GM12878 (cell line): ENCODE measurements around the gene ADAMTSL2. TPM values are rescaled to one million over a fixed set of nuclear protein-coding genes. Genes with fewer than 3 reads are reported as not detected.

Source experiments
- ATAC-seq: fragments of 200-7000 bp; cut with Tn5 transposase; 3 replicates; pipeline ENCODE4 v1.9.1; 2020; ENCODE audit warnings: mild to moderate bottlenecking, moderate library complexity
- BruUV-seq: library from RNA; stranded (reverse); fragments of 400-500 nt; replicated peaks from 2 replicates; lab custom pipeline; 2021; lab: Mats Ljungman, UMichigan
- CTCF ChIA-PET: fragments of 300-600 bp; sonication (Branson Sonifier 250); formaldehyde crosslinking; extraction: SDS; loops from one replicate; lab custom pipeline; 2021; ENCODE audit warnings: inconsistent platforms; lab: Yijun Ruan, JAX
- POLR2A ChIA-PET: fragments of 350-600 bp; formaldehyde crosslinking; extraction: SDS; loops from one replicate; lab custom pipeline; 2021; ENCODE audit warnings: inconsistent platforms; lab: Charles Lee
- RAD21 ChIA-PET: fragments of 300-600 bp; sonication (Branson Sonifier 250); formaldehyde crosslinking; loops from one replicate; lab custom pipeline; 2023; ENCODE audit warnings: antibody characterized with exemption; ENCODE audit not compliant: unreplicated experiment; lab: Charles Lee
- SMC1A ChIA-PET: fragments of 300-600 bp; sonication (Branson Sonifier 250); formaldehyde crosslinking; loops from one replicate; lab custom pipeline; 2023; ENCODE audit not compliant: unreplicated experiment, uncharacterized antibody; lab: Charles Lee
- DNase-seq: peaks from one replicate; pipeline ENCODE4 v3.0.0-alpha.2; 2011; ENCODE audit warnings: low read depth, low spot score
- FAIRE-seq: peaks from 3 replicates; lab custom pipeline; 2011; peaks lifted over from hg19 to GRCh38; lab: Jason Lieb, UNC
- H2AFZ ChIP-seq: 2 replicates; pipeline ENCODE4 v1.6.0; 2011; ENCODE audit warnings: low read depth, low read length, control low read depth; ENCODE audit not compliant: control insufficient read depth
- H3K27ac ChIP-seq: 2 replicates; pipeline ENCODE4 v1.5.1; 2011; ENCODE audit warnings: control low read depth; ENCODE audit not compliant: control insufficient read depth, insufficient read depth
- H3K27me3 ChIP-seq, 2 experiments: replicated peaks in 1 of 2; 2 replicates each; pipeline versions ENCODE4 v1.6.0 to v1.6.1; 2011; ENCODE audit warnings: low read length in 1 of 2; ENCODE audit not compliant: control insufficient read depth in 2 of 2, insufficient read depth in 2 of 2
- H3K36me3 ChIP-seq, 2 experiments: 2 replicates each; pipeline ENCODE4 v1.5.1; 2011; ENCODE audit warnings: low read length in 1 of 2; ENCODE audit not compliant: control insufficient read depth in 2 of 2, insufficient read depth in 2 of 2
- H3K4me1 ChIP-seq: 2 replicates; pipeline ENCODE4 v1.6.1; 2011; ENCODE audit warnings: mild to moderate bottlenecking, low read length, moderate library complexity, mixed read lengths; ENCODE audit not compliant: control insufficient read depth, insufficient read depth
- H3K4me2 ChIP-seq: 2 replicates; pipeline ENCODE4 v1.6.0; 2011; ENCODE audit warnings: control low read depth; ENCODE audit not compliant: control insufficient read depth, insufficient read depth
- H3K4me3 ChIP-seq: fragments of 200-600 bp; sonication (generic); 2 replicates; pipeline ENCODE4 v1.5.1; 2016
- H3K79me2 ChIP-seq: 2 replicates; pipeline ENCODE4 v1.6.0; 2011; ENCODE audit warnings: low read length; ENCODE audit not compliant: control insufficient read depth, insufficient read depth
- H3K9ac ChIP-seq: 2 replicates; pipeline ENCODE4 v1.8.0; 2011; ENCODE audit warnings: low read length, control low read depth, mixed read lengths; ENCODE audit not compliant: control insufficient read depth, insufficient read depth
- H3K9me3 ChIP-seq: replicated peaks from 3 replicates; pipeline ENCODE4 v1.5.1; 2011; ENCODE audit warnings: mild to moderate bottlenecking, low read length; ENCODE audit not compliant: control insufficient read depth, insufficient read depth
- H4K20me1 ChIP-seq: 2 replicates; pipeline ENCODE4 v1.6.0; 2011; ENCODE audit not compliant: control insufficient read depth, insufficient read depth
- CBX3 ChIP-seq: fragments of 200-600 bp; sonication (generic); IDR thresholded peaks from 2 replicates; pipeline ENCODE4 v1.6.1; 2016; ENCODE audit warnings: low read depth, borderline replicate concordance
- CHD1 ChIP-seq: IDR thresholded peaks from 2 replicates; pipeline ENCODE4 v1.6.1; 2012; ENCODE audit warnings: low read depth, low read length, improper control_type of control experiment
- CTCF ChIP-seq, 3 experiments: IDR thresholded peaks in 2 of 3; conservative IDR thresholded peaks in 1 of 3; 2 replicates each; pipeline ENCODE4 v1.5.1; 2011; ENCODE audit warnings: low read depth in 3 of 3, low read length in 3 of 3, mild to moderate bottlenecking in 3 of 3, control low read depth in 2 of 3, moderate library complexity in 2 of 3, inconsistent platforms in 1 of 3, mixed read lengths in 1 of 3; ENCODE audit not compliant: control insufficient read depth in 2 of 3, insufficient read depth in 1 of 3; ENCODE audit errors: extremely low read depth in 1 of 3
- EP300 ChIP-seq, 2 experiments: fragments of 150-350 bp in 1 of 2; IDR thresholded peaks; 2 replicates each; pipeline ENCODE4 v1.6.1; 2011 to 2012; ENCODE audit warnings: low read depth in 2 of 2, low read length in 2 of 2, borderline replicate concordance in 1 of 2, improper control_type of control experiment in 1 of 2, inconsistent platforms in 1 of 2; ENCODE audit not compliant: control insufficient read depth in 1 of 2
- GABPA ChIP-seq: IDR thresholded peaks from 2 replicates; pipeline ENCODE4 v1.6.1; 2014; ENCODE audit warnings: antibody characterized with exemption, low read depth, mild to moderate bottlenecking, inconsistent platforms
- HDGF ChIP-seq: fragments of 450-650 bp; IDR thresholded peaks from 2 replicates; pipeline ENCODE4 v1.6.1; 2016; ENCODE audit warnings: antibody characterized with exemption
- MXI1 ChIP-seq: fragments of 150-350 bp; IDR thresholded peaks from 2 replicates; pipeline ENCODE4 v1.6.1; 2011; ENCODE audit warnings: low read depth, mild to moderate bottlenecking, inconsistent platforms, low read length, improper control_type of control experiment
- ZNF217 ChIP-seq: fragments of 450-650 bp; IDR thresholded peaks from 2 replicates; pipeline ENCODE4 v1.6.1; 2017; ENCODE audit warnings: antibody characterized with exemption, mild to moderate bottlenecking
- WGBS: methylation state at CpG from one replicate; pipeline ENCODE4 v1.1.6; 2016; ENCODE audit warnings: low lambda C conversion rate; ENCODE audit not compliant: insufficient replicate concordance, insufficient coverage; ENCODE audit errors: missing lambda C conversion rate; 5-methylcytosine and 5-hydroxymethylcytosine counted together
- in situ Hi-C: fragments of 300-500 bp; cut with MboI; formaldehyde crosslinking; loops from 9 replicates; pipeline ENCODE4 v1.14.3; 2018; ENCODE audit warnings: mixed read lengths
- intact Hi-C: fragments of 100-400 bp; cut with micrococcal nuclease; formaldehyde crosslinking; loops from one replicate; pipeline ENCODE4 v1.14.2; 2022; ENCODE audit not compliant: unreplicated experiment
- polyA plus RNA-seq, 11 experiments: library from polyadenylated mRNA; depleted of rRNA in 4 of 11; unstranded in 6 of 11; stranded (reverse) in 5 of 11; fragments of >200 nt; fragmentation: Nextera tagmentation in 4 of 11; fragmentation: Illumina TruSeq in 1 of 11; extraction: Ambion mirVana in 4 of 11; extraction: Trizol in 1 of 11; gene quantifications; 1 replicate in 1 of 11; 2 replicates in 10 of 11; pipeline versions ENCODE4 v1.2.1 to v1.2.3, GENCODE V29; 2011 to 2016; ENCODE audit warnings: inconsistent platforms in 2 of 11, missing spikeins in 2 of 11, low read depth in 1 of 11
- total RNA-seq, 4 experiments: library from RNA; depleted of rRNA in 3 of 4; stranded (reverse); fragments of >200 nt in 3 of 4; fragmentation: Illumina TruSeq in 1 of 4; extraction: Trizol in 1 of 4; gene quantifications; 2 replicates each; pipeline versions ENCODE4 v1.2.1 to v1.2.3, GENCODE V29; 2013 to 2021
- TF ChIP-seq, protein P1 (sequence below): fragments of 450-650 bp; IDR thresholded peaks from 2 replicates; pipeline ENCODE4 v1.6.1; 2016; ENCODE audit warnings: mild to moderate bottlenecking, moderate library complexity, borderline replicate concordance

The ADAMTSL2 gene
- total and polyA plus RNA-seq, 10 of the 15 experiments (the other 5 are each of a cell fraction or from before 2014, with no cell fraction given): 0.07 TPM; not detected in 9

GRCh38 chr9:133490865-133491655, 43.4 kb upstream of the ADAMTSL2 start:
- 50% methylated on average over 12 of the region's 12 CpGs for WGBS
- no TSS peak for BruUV-seq
- peaks cover 2% of the 10 kb centered on the region for H3K4me1 ChIP-seq
- no peak overlapping the region for H3K27ac ChIP-seq
- ChIA-PET RAD21 (no interaction called here), SMC1A (no interaction called here), CTCF (interaction anchor here (1.0 kb wide), 1 partner anchor 310 kb away, joined by 3 read pairs; no protein-coding TSS in a partner anchor), POLR2A (interaction anchor here (0.6 kb wide), 1 partner anchor 697 kb away, joined by 10 read pairs; no protein-coding TSS in a partner anchor)
- H3K79me2 ChIP-seq: no peaks in the 10 kb centered on the region
- no peak overlapping the region for H2AFZ ChIP-seq
- no peak for TF ChIP-seq ZNF217
- TF ChIP-seq CBX3: no peak
- TF ChIP-seq HDGF: no peak
- H3K9me3 ChIP-seq: no peaks in the 10 kb centered on the region
- FAIRE-seq (no peak), ATAC-seq (no peak), DNase-seq (no peak)
- in situ Hi-C loops: no loop called here
- no peaks in the 10 kb centered on the region; a peak in 3 of 4 replicates for H3K27me3 ChIP-seq
- no peaks in the 10 kb centered on the region for H4K20me1 ChIP-seq
- no peak overlapping the region for H3K4me3 ChIP-seq
- H3K9ac ChIP-seq: no peak overlapping the region
- H3K4me2 ChIP-seq: no peak overlapping the region
- H3K36me3 ChIP-seq: no peaks in the 10 kb centered on the region
- intact Hi-C loops: no loop called here

DNA sequence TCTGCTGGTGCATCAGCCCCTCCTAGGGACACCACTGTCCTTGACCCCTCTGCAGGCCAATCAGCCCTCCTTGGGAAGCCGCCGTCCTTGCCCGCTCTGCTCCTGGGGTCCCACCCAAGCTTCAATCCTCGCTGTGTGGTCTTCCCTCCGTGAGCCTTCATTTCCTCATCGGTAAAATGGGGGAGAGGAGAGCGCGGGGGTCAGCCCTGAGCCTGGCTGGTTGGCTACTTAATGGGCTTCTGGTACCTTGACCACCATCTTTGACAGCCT, 42.9 kb upstream of the ADAMTSL2 start:
- Histone ChIP-seq H3K9me3 (no peaks in the 10 kb centered on the region), H3K9ac (no peak overlapping the region), H3K27ac (no peak overlapping the region), H3K4me1 (no peaks in the 10 kb centered on the region), H3K4me3 (no peak overlapping the region), H3K79me2 (no peaks in the 10 kb centered on the region), H3K27me3 (no peaks in the 10 kb centered on the region; a peak in 3 of 4 replicates), H4K20me1 (no peaks in the 10 kb centered on the region), H2AFZ (no peak overlapping the region), H3K36me3 (no peaks in the 10 kb centered on the region), H3K4me2 (no peak overlapping the region)
- in situ Hi-C loops (no loop called here), intact Hi-C loops (no loop called here)
- 59% methylated on average over 8 of the region's 8 CpGs for whole genome bisulfite sequencing
- no TSS peak for BruUV-seq
- ChIA-PET CTCF (interaction anchor here (1.0 kb wide), 1 partner anchor 310 kb away, joined by 3 read pairs; no protein-coding TSS in a partner anchor), RAD21 (no interaction called here), POLR2A (no interaction called here), SMC1A (no interaction called here)
- no peak for FAIRE-seq
- ATAC-seq: no peak
- no peak for DNase-seq
- TF ChIP-seq EP300 (IDR thresholded peaks at IDR 0.05; ENCODE audit: borderline replicate concordance in 1 of 2, control insufficient read depth in 1 of 2, low read depth in 2 of 2, low read length in 2 of 2): no peak
- no peak for TF ChIP-seq MXI1
- TF ChIP-seq, protein P1, sequence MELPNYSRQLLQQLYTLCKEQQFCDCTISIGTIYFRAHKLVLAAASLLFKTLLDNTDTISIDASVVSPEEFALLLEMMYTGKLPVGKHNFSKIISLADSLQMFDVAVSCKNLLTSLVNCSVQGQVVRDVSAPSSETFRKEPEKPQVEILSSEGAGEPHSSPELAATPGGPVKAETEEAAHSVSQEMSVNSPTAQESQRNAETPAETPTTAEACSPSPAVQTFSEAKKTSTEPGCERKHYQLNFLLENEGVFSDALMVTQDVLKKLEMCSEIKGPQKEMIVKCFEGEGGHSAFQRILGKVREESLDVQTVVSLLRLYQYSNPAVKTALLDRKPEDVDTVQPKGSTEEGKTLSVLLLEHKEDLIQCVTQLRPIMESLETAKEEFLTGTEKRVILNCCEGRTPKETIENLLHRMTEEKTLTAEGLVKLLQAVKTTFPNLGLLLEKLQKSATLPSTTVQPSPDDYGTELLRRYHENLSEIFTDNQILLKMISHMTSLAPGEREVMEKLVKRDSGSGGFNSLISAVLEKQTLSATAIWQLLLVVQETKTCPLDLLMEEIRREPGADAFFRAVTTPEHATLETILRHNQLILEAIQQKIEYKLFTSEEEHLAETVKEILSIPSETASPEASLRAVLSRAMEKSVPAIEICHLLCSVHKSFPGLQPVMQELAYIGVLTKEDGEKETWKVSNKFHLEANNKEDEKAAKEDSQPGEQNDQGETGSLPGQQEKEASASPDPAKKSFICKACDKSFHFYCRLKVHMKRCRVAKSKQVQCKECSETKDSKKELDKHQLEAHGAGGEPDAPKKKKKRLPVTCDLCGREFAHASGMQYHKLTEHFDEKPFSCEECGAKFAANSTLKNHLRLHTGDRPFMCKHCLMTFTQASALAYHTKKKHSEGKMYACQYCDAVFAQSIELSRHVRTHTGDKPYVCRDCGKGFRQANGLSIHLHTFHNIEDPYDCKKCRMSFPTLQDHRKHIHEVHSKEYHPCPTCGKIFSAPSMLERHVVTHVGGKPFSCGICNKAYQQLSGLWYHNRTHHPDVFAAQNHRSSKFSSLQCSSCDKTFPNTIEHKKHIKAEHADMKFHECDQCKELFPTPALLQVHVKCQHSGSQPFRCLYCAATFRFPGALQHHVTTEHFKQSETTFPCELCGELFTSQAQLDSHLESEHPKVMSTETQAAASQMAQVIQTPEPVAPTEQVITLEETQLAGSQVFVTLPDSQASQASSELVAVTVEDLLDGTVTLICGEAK: no peak
- no peak for TF ChIP-seq CHD1
- TF ChIP-seq GABPA: no peak
- TF ChIP-seq CTCF (IDR thresholded peaks at IDR 0.05 in 2 of 3, conservative IDR thresholded peaks at IDR 0.05 in 1 of 3; ENCODE audit: control insufficient read depth in 2 of 3, extremely low read depth in 1 of 3, insufficient read depth in 1 of 3, low read depth in 3 of 3, low read length in 3 of 3): no peak
